Ecto neural progenitor cell (in vitro differentiated cells): ENCODE measurements around the gene TVP23B.
"Not testable (repeated sequence)": the region's sequence is repeated elsewhere in the genome, so short reads cannot be mapped to it uniquely, and the experiment has no call there.

ENCODE experiments used
- DNase-seq: peaks from one replicate; pipeline ENCODE4 v3.0.0-alpha.2; 2018; ENCODE audit warnings: low spot score

The TVP23B gene

DNA sequence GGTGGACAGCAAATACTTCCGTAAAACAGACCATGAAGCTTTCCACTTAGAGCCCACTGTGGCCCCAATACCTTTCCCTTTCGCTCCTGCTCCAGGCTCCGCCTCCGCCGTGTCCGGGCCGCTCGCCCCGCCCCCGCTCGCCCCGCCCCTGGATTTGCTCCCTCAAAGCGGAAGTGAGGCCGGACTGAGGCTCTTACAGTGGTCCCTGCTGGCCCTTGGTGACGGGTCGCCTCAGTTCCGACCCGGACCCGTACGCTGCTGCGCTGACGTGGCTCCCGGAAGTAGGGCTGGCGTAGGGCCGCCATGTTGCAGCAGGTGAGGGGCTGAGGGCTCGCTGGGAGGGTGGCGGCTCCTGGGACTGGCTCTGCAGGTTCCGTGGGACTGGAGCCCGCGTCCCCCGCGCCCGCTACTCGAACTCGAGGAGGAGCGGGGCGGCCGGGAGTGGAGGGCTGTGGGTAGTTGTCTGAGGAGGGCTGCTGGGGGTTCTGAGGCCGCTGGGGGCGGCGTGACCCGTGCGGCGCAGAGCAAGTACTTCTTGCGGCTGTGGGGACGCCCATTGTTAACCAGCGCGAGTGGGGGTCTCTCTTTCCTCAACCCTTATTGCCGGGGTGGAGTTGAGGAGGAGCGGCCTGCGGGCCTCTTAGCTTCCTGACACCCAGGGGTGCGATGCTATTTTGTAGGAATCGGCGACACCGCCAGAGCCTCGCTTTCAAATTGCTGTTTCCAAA, at the start of gene TVP23B:
Gene TVP23B, plus strand, starts transcription at position 193 of the 728 bp plus-strand sequence. Its CDS starts 111 bp downstream, at position 304.
- peak; percentile 99 for DNase-seq

DNA sequence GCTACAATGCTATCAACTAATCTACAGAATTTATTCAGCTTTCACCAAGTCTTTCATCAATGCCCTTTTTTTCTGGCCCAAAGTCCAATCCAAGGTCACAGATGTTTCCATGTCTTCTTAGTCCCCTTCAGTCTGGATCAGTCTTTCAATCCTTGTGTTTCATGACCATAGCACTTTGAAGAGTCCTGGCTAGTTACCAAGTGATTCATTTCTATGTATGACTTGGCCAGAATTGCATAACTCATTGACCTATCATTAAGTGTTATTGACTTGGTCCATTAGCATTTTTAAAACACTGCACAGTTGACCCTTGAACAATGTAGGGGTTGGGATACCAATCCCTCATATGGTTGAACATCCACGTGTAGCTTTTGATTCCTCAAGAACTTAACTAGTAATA, 48.5 kb upstream of the TVP23B start:
- DNase-seq, result not testable (repeated sequence)

- DNase-seq, result not testable (repeated sequence)
Measured at GRCh38 chr17:18733350-18733749, 47.6 kb upstream of the TVP23B start.

GRCh38 chr17:18739616-18740391, 41.2 kb upstream of the TVP23B start:
- not testable (repeated sequence) for DNase-seq

GRCh38 chr17:18741228-18741627, 39.8 kb upstream of the TVP23B start:
- not testable (repeated sequence) for DNase-seq

- not testable (repeated sequence) for DNase-seq
Measured at GRCh38 chr17:18743699-18744421, 37.1 kb upstream of the TVP23B start, which contains the start of gene FBXW10. FBXW10 (plus strand) TSS chr17:18744054; CDS start chr17:18744245, 191 bp downstream.

GRCh38 chr17:18744726-18745125, 36.3 kb upstream of the TVP23B start:
- DNase-seq, result not testable (repeated sequence)

DNA sequence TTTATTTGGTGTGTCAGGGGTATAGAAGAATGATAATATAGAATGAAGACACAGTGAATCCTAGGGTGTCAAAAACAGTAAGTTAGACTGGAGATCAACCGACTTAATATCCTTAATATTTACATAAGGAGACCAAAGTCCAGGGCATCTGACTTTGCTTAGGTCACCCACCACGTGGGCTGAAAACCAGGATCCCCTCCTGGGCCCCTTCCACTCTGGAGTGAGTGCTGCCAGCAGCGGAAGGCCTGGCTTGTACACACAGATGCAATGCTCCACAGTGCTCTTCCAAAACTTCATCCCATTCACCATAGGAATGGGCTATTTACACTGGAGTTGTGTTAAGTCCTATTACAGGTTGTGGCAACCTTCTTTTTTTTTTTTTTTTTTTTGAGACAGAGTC, 34.4 kb upstream of the TVP23B start:
- not testable (repeated sequence) for DNase-seq

- not testable (repeated sequence) for DNase-seq
Measured at GRCh38 chr17:18747501-18747900, 33.5 kb upstream of the TVP23B start.

GRCh38 chr17:18750242-18750641, 30.7 kb upstream of the TVP23B start:
- not testable (repeated sequence) for DNase-seq

DNA sequence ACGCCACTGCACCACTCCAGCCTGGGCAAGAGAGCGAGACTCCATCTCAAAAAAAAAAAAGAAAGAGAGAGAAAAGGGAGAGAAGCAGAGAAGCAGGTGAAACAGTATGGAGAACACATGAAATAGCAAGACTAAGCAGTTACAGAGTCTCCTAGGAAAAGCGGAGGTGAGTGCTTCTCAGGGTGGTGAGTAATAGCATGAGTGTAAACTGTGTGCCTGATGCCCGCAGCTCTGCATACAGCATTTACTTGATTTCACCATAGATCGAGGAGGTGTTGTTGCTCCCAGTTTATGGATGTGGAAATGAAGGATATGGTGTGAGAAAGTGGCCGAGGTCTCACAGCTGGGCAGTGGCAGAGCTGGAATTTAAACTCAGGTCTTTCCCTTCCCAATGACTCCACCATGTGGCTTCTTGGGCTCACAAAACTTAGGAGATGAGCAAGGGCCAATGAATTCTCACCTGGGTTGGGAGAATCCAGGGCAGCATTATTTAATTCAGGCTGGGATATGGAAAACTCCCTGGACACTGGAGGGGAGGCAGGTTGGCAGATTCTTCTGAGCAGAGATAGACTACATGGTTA, 27.1 kb upstream of the TVP23B start:
- not testable (repeated sequence) for DNase-seq

DNA sequence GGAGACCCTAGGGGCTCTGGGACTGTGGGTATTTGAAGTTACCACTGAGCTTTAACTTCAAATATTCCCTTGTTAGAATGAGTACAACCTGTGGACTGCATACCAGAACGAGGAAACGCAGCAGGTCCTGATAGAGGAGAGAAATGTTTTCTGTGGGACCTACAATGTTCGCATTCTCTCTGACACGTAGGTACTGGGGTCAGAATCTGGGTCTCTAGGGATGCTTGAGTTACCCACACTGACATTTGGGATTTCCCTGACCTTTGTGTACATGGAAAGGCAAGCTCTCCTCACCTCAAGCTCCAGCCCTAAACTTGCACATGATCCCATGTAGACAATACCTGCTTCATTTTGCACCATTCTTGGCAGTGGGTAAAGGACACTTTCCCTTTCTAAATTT, 25.0 kb upstream of the TVP23B start:
- not testable (repeated sequence) for DNase-seq

DNA sequence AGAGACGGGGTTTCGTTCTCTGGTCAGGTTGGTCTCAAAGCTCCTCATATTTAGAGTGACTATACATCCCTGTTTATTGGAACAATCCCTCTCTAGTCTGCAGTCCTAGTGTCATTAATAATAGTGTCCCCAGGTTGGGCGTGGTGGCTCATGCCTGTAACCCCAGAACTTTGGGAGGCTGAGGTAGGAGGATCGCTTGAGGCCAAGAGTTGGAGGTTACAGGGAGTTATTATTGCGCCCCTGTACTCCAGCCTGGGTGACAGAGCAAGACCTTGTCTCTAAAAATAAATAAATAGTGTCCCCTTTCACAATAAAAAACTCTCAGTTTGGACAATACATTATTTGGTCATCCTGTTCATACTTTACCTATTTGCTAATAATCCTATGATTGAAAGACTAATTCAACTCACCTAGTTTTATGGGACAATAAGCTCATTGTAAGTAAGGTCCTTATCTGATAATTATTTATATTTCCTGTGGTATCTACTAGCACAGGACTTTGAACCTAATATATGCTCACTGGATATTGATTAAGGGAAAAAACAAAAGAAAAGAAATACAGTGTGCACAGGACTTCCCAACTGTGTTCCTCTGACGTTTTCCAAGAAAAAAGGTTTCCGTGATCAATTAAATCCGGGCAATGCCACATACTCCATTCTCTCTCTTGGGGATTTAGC, 23.5 kb upstream of the TVP23B start:
- DNase-seq, result not testable (repeated sequence)

GRCh38 chr17:18758344-18758743, 22.6 kb upstream of the TVP23B start:
- DNase-seq, result not testable (repeated sequence)

GRCh38 chr17:18760221-18760620, 20.8 kb upstream of the TVP23B start:
- not testable (repeated sequence) for DNase-seq

GRCh38 chr17:18770572-18770971, 10.4 kb upstream of the TVP23B start:
- not testable (repeated sequence) for DNase-seq

DNA sequence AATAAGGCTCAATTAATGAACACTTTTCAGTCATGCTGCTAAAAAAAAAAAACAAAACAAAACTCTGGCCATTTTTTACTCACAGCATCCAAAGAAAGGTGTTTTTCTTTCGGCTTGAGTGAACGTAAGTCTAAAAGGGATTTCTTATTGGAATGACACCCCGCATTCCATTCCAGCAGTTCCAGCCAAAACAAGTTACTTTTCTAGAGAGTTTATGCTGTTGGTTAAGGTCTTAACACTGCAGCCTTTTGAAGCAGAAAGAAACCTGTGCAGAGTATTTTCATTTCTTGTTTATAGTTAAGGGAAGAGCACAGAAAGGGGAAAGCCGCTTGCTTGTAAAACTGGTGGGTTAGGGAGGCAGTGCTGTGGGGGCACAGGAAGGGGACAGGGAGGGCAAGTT, 9.9 kb upstream of the TVP23B start:
- DNase-seq, result not testable (repeated sequence)

DNA sequence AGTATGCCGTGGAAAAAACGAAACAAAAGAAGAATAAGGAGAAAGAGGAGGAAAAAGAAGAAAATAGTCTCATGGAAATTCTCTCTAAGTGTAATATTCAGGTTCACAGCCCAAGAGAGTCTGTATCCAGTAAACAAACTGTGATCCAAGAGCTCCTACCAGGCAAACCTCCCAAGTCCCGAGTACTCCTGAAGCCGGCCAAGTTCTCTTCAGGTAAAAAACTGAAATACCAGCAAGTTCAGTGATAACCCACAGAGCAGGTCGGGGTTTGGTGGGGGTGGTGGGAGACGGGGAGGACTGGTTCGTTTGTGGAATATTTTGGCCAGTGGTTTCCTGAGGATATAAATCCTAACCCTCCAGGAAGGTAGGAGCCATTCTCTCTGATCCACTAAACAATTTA, 8.5 kb upstream of the TVP23B start:
- DNase-seq, result no peak

DNA sequence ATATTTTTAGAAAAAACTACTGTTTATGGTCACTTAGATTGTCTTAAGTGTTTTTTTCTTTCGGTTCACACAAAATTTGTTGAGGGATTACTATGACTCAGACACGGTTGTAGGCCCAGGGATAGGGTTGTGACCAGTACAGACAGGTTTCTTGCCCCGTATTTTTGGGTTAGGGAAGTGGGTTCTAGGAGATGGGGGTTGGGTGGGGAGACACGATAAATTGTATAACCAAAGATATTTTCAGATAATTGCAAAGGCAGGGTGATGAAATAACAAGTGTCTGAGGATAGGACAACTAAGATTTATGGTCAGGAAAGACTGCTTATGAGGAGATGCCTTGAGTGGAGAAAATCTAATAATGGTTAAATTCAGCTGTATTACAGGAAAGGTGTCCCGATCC, 822 bp downstream of the TVP23B start:
- not testable (repeated sequence) for DNase-seq

DNA sequence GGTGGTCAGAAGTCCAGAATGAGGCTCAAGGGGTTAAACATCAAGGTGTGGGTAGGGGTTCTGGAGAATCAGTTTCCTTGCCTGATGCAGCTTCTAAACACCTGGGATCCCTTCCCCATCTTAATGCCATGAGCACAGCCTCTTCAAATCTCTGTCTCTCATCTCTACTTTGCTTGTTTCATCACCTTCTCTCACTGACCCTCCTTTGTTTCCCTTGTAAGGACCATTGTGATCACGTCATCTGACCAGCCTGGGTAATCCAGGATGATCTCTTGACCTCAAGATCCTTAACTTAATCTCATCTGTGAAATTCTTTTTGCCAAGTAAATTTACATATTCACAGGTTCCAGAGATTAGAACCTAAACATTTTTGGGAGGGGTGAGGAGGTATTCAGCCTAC, 5.0 kb downstream of the TVP23B start:
- not testable (repeated sequence) for DNase-seq

DNA sequence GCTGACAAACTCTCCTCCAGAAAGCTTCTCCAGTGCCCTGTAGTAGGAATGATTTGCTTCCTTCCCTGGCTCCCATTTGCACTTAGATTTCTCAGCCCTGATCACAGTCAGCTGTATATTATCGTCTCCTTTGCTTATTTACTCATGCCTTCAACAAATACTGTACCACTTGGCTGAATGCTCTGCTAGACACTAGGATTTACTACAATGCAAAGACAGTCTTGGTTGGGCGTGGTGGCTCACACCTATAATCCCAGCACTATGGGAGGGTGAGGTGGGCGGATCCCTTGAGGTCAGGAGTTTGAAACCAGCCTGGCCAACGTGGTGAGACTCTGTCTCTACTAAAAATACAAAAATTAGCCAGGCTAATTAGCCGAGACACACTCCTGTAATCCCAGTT, 5.9 kb downstream of the TVP23B start:
- not testable (repeated sequence) for DNase-seq
